22Rv1 (cell line): Measurements from ENCODE around the gene NAV2.

Source experiments
- CTCF ChIP-seq: fragments of 450-650 bp; IDR thresholded peaks from 2 replicates; pipeline ENCODE4 v1.5.1; 2017; ENCODE audit warnings: mild to moderate bottlenecking
- ZFX ChIP-seq: fragments of 450-650 bp; IDR thresholded peaks from 2 replicates; pipeline ENCODE4 v1.6.1; 2017; ENCODE audit warnings: antibody characterized with exemption, borderline replicate concordance

DNA sequence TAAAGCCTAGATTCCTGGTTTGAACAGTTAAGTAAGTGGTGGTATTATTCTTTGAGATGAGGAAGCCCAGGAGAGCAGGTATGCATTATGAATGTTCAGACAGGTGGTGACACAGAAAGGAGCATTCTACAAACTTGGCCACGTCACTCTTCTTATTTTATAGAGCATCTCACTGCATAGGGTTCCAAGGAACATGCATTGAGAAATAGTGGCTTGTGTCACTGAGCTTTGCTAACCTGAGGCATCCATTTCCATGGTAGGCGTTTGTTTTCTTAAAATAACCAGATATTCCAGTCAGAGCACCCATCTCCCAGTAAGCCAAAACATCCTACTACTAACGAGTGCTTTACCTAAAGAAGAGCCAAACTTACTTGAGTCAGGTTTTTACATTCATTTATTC is 169.7 kb downstream of the NAV2 start:
- TF ChIP-seq CTCF (no peak), ZFX (no peak)
